Measurements from ENCODE around the gene SNED1.

GRCh38 chr2:241121008-241121407, 122.6 kb downstream of the SNED1 start:
- TF ChIP-seq CTCF (conservative IDR thresholded peaks at IDR 0.05; ENCODE audit: low read length) (no peak), EZH2phosphoT487 (IDR thresholded peaks at IDR 0.05; ENCODE audit: borderline replicate concordance, low read depth, low read length) (no peak)

Data from OCI-LY7 (cell line).